Measurements from ENCODE around the gene LCE6A. TPM values are rescaled to one million over a fixed set of nuclear protein-coding genes. Genes with fewer than 3 reads are reported as not detected.

The LCE6A gene
- total and polyA plus RNA-seq, 12 donors, result not detected

DNA sequence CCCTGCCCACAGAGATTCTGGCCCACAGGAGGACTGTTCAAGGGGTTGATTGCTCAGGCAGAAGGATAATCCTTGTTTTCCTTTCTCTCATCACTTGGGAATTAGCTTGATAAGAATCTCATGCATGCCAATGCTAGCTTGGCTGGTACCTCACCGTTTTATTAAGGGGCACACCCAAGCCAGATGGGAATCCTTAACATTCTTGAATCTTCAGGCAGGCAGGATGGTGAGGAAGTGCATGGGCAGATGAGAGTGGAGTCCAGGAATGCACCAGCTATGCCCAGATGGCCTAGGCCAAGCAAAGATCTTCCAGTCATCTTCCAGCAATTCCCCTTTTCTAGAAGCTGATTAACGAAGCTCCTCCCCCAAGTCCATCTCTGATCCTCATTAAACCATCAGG lies 13.0 kb downstream of the LCE6A start:
- TF ChIP-seq, protein P1, sequence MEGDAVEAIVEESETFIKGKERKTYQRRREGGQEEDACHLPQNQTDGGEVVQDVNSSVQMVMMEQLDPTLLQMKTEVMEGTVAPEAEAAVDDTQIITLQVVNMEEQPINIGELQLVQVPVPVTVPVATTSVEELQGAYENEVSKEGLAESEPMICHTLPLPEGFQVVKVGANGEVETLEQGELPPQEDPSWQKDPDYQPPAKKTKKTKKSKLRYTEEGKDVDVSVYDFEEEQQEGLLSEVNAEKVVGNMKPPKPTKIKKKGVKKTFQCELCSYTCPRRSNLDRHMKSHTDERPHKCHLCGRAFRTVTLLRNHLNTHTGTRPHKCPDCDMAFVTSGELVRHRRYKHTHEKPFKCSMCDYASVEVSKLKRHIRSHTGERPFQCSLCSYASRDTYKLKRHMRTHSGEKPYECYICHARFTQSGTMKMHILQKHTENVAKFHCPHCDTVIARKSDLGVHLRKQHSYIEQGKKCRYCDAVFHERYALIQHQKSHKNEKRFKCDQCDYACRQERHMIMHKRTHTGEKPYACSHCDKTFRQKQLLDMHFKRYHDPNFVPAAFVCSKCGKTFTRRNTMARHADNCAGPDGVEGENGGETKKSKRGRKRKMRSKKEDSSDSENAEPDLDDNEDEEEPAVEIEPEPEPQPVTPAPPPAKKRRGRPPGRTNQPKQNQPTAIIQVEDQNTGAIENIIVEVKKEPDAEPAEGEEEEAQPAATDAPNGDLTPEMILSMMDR (IDR thresholded peaks at IDR 0.05), result no peak

DNA sequence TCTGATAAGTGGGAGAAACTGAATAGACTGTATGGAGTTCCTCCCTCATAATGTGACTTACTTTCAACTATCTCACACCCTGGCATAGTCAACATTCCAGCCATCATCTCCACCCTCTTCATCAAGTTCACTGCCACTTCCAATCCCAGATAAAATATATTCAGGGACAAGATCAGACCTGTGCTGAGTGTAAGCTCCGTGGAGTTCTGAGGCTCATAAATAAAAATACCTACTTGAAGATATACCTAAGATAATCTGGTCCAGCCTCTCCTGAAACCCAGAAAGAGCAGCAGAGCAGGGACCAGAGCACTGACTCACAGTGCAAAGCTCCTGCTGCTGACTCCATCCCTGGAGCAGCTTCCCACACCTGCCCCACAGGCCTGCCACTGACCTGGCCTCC lies 15.4 kb downstream of the LCE6A start:
- WGBS, 2 donors, result 26 to 43% methylated on average over 1 of the region's 1 CpG
- Histone ChIP-seq H3K9me3 (no peaks in the 10 kb centered on the region), H3K27ac (no peak overlapping the region), H3K4me1 (no peaks in the 10 kb centered on the region), H3K36me3 (no peaks in the 10 kb centered on the region), H3K4me3 (no peak overlapping the region), H3K27me3 (peaks cover 0 to 7% (median 0%) of the 10 kb centered on the region in 7 donors)
- intact Hi-C loops (cut with DNase I), result no loop called here
- TF ChIP-seq, protein P1 (IDR thresholded peaks at IDR 0.05), result no peak
- ATAC-seq, result no peak
- DNase-seq, result no peak

More for the DNA sequence above, 13.0 kb downstream of the LCE6A start:
- Histone ChIP-seq H3K27me3 (peaks cover 0 to 7% (median 0%) of the 10 kb centered on the region in 7 donors), H3K4me1 (no peaks in the 10 kb centered on the region), H3K4me3 (no peak overlapping the region), H3K36me3 (no peaks in the 10 kb centered on the region), H3K27ac (no peak overlapping the region), H3K9me3 (no peaks in the 10 kb centered on the region)
- DNase-seq (no peak), ATAC-seq (no peak)
- intact Hi-C loops (cut with DNase I), result no loop called here
- 34 to 42% methylated on average over 2 of the region's 2 CpGs for WGBS, 2 donors

- Histone ChIP-seq H3K27me3 (peaks cover 0 to 7% (median 0%) of the 10 kb centered on the region in 7 donors), H3K9me3 (no peaks in the 10 kb centered on the region), H3K4me3 (no peak within 1 kb of the TSS), H3K27ac (no peak within 1 kb of the TSS), H3K36me3 (no peaks in the 10 kb centered on the region), H3K4me1 (no peaks in the 10 kb centered on the region)
- no peak for DNase-seq
- intact Hi-C loops (cut with DNase I), result loop anchor here in 1 of 10 donors (10.0 kb wide), 1 partner anchor 365 kb away; no protein-coding TSS in a partner anchor
- ATAC-seq, result no peak
- TF ChIP-seq, protein P1 (IDR thresholded peaks at IDR 0.05), result no peak
- WGBS, 2 donors, result 79 to 88% methylated on average over 3 of the region's 3 CpGs
Measured at GRCh38 chr1:152859696-152860095, 17.0 kb downstream of the LCE6A start, which contains the start of gene LCE7A. Gene LCE7A, plus strand, starts transcription at chr1:152859996. Its CDS starts 702 bp downstream, at chr1:152860698.

GRCh38 chr1:152860129-152860528 lies 17.5 kb downstream of the LCE6A start:
- no peaks in the 10 kb centered on the region for H3K9me3 ChIP-seq
- no peak overlapping the region for H3K27ac ChIP-seq
- WGBS, 2 donors, result 69 to 76% methylated on average over 3 of the region's 3 CpGs
- intact Hi-C loops (cut with DNase I), result loop anchor here in 1 of 10 donors (10.0 kb wide), 1 partner anchor 365 kb away; no protein-coding TSS in a partner anchor
- peaks cover 0 to 9% (median 0%) of the 10 kb centered on the region in 7 donors for H3K27me3 ChIP-seq
- TF ChIP-seq, protein P1 (IDR thresholded peaks at IDR 0.05), result no peak
- no peaks in the 10 kb centered on the region for H3K4me1 ChIP-seq
- no peaks in the 10 kb centered on the region for H3K36me3 ChIP-seq
- DNase-seq (no peak), ATAC-seq (no peak)
- H3K4me3 ChIP-seq, result no peak overlapping the region
